Fibroblast of mammary gland (primary cell): ENCODE results near the gene ZNRF2.

Experiments
- DNase-seq: peaks from one replicate; pipeline ENCODE4 v3.0.0-alpha.2; 2010; ENCODE audit warnings: low read depth
- H3K4me3 ChIP-seq: 2 replicates; pipeline ENCODE4 v1.5.1; 2011; ENCODE audit warnings: low read depth, mild to moderate bottlenecking, low read length, moderate library complexity; ENCODE audit not compliant: control insufficient read depth
- CTCF ChIP-seq: conservative IDR thresholded peaks from 2 replicates; pipeline ENCODE4 v1.5.1; 2011; ENCODE audit warnings: low read depth, low read length, inconsistent platforms; ENCODE audit not compliant: control insufficient read depth, insufficient read depth

The ZNRF2 gene

DNA sequence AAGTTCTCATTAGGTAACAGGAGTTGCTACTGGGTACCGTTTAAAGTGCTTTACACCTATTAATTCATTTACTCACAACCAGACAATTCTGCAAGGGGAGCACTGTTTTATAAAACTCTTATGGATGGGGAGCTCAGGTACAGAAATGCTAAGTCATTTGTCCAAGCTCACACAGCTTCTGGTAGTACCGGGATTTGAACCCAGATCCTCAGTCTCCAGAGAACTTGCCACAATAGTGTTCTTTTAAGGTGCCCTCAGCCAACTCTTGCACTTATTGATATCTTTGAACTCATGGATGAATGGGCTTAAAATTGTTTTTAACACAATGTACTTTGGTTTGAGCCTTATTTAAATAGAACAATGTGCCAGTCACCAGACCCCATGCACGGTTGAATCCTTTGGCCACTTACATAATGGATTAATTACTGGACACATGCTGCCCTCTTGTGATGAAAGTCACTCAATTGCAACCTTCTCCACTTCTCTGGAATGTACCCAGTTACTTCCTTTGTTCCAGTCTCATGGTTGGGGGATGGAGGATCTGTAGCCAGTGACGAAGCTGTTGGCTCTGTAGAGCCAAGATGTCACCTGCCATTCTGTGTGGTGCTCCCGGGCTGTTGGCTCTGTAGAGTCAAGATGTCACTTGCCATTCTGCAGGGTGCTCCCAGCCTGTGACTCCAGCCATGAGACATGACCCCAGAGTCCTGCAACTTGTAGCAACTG lies 128.5 kb downstream of the ZNRF2 start:
- peak; percentile 88 for DNase-seq
- TF ChIP-seq CTCF = peak; percentile 55
- no peak overlapping the region for H3K4me3 ChIP-seq

GRCh38 chr7:30413864-30414263 lies 129.5 kb downstream of the ZNRF2 start:
- TF ChIP-seq CTCF = no peak
- no peak overlapping the region for H3K4me3 ChIP-seq
- no peak for DNase-seq
